Caco-2 (cell line): ENCODE data around the gene MAGI1. TPM values are rescaled to one million over a fixed set of nuclear protein-coding genes. Genes with fewer than 3 reads are reported as not detected.

Experiments
- BruUV-seq: library from RNA; stranded (reverse); fragments of 400-500 nt; replicated peaks from 2 replicates; lab custom pipeline; 2021; lab: Mats Ljungman, UMichigan
- CTCF ChIA-PET: fragments of 300-600 bp; sonication (Branson Sonifier 250); formaldehyde crosslinking; loops from one replicate; lab custom pipeline; 2022; ENCODE audit warnings: antibody characterized with exemption; lab: Charles Lee
- POLR2A ChIA-PET: fragments of 300-600 bp; sonication (Branson Sonifier 250); formaldehyde crosslinking; loops from one replicate; lab custom pipeline; 2022; ENCODE audit warnings: antibody characterized with exemption; lab: Charles Lee
- DNase-seq, 2 experiments: peaks; one replicate each; pipeline versions ENCODE4 v3.0.0 to v3.0.0-alpha.2; 2020 to 2022
- H3K27me3 ChIP-seq: replicated peaks from 2 replicates; pipeline ENCODE4 v1.6.0; 2011; ENCODE audit warnings: low read length; ENCODE audit not compliant: control insufficient read depth, insufficient read depth
- H3K36me3 ChIP-seq: 2 replicates; pipeline ENCODE4 v1.5.1; 2011; ENCODE audit warnings: low read length; ENCODE audit not compliant: control insufficient read depth, insufficient read depth
- H3K4me1 ChIP-seq: fragments of 250-450 bp; sonication (Bioruptor Pico); 2 replicates; pipeline ENCODE4 v1.5.1; 2020; ENCODE audit warnings: mild to moderate bottlenecking
- H3K4me3 ChIP-seq: 2 replicates; pipeline ENCODE4 v1.5.1; 2011; ENCODE audit warnings: low read depth, mild to moderate bottlenecking, control low read depth, low read length
- H3K9me3 ChIP-seq: fragments of 250-450 bp; sonication (Bioruptor Pico); 2 replicates; pipeline ENCODE4 v1.5.1; 2020; ENCODE audit warnings: mild to moderate bottlenecking, moderate library complexity
- H3K27ac Mint-ChIP-seq: one replicate; pipeline ENCODE4 v1.8.0; 2022; ENCODE audit warnings: mixed read lengths; ENCODE audit not compliant: unreplicated experiment
- H3K27me3 Mint-ChIP-seq: one replicate; pipeline ENCODE4 v1.8.0; 2022; ENCODE audit warnings: mixed read lengths; ENCODE audit not compliant: insufficient read depth, unreplicated experiment
- H3K36me3 Mint-ChIP-seq: one replicate; pipeline ENCODE4 v1.8.0; 2022; ENCODE audit warnings: mild to moderate bottlenecking, mixed read lengths; ENCODE audit not compliant: insufficient read depth, unreplicated experiment
- H3K4me1 Mint-ChIP-seq: one replicate; pipeline ENCODE4 v1.8.0; 2022; ENCODE audit warnings: low read depth, mixed read lengths; ENCODE audit not compliant: unreplicated experiment
- H3K4me3 Mint-ChIP-seq: one replicate; pipeline ENCODE4 v1.8.0; 2022; ENCODE audit warnings: mild to moderate bottlenecking, moderate library complexity, mixed read lengths; ENCODE audit not compliant: unreplicated experiment
- H3K9me3 Mint-ChIP-seq: one replicate; pipeline ENCODE4 v1.8.0; 2022; ENCODE audit warnings: mixed read lengths; ENCODE audit not compliant: unreplicated experiment
- CTCF ChIP-seq, 2 experiments: fragments of 200-600 bp in 1 of 2; IDR thresholded peaks; 1 replicate in 1 of 2; 2 replicates in 1 of 2; pipeline versions ENCODE4 v1.5.1 to v1.8.0; 2011 to 2022; ENCODE audit warnings: antibody characterized with exemption in 1 of 2, control low read depth in 1 of 2, inconsistent platforms in 1 of 2, low read depth in 1 of 2, low read length in 1 of 2, mild to moderate bottlenecking in 1 of 2, moderate library complexity in 1 of 2; ENCODE audit not compliant: insufficient read depth in 1 of 2, severe bottlenecking in 1 of 2, unreplicated experiment in 1 of 2
- intact Hi-C: fragments of 100-400 bp; cut with micrococcal nuclease; formaldehyde crosslinking; loops from one replicate; pipeline ENCODE4 v1.10.0; 2022; ENCODE audit not compliant: unreplicated experiment
- total RNA-seq: library from RNA; stranded (reverse); gene quantifications from 2 replicates; pipeline ENCODE4 v1.2.3, GENCODE V29; 2022

Gene MAGI1
- total RNA-seq, 1 experiment from 2014 or later = 64.9 TPM

DNA sequence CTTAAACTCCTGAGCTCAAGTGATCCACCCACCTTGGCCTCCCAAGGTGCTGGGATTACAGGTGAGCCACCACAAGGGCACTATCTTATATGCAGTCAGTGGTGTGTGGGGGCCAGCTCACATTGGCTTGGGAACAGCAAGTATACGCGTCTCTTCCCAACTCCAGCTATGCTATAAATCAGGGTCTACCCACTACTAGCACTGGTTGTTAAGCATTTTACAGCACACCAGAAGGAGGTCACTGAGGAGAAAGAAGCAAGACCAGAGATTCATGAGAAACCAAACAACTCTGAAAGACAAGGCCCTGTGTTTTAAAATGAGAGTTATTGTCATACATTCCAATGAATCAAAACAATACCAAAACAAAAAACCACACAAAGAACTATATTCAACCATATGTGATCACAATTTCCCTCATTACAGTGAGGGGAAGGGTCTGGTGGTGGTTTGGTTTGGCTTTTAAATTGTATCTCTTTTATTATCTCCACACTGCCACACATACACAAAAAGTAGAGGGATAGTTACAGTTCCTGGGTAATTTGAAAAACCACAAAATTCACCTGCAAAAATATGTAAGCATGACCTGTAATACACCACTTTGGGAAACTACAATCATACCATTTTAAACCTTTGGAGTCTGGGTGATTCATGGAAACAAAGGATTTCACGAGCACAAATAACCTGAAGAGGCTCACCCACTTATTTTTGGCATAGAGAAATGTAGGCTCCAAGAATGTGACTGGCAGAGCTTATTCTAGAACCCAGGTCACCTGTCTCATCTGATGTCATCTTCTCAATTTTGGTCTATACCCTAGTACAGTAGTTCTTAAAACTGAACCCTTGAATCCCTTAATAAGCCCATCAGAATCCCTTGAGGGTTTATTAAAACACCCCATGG is 5.2 kb downstream of the MAGI1 start:
- POLR2A ChIA-PET = no interaction called here
- H3K27ac Mint-ChIP-seq = no peak overlapping the region

DNA sequence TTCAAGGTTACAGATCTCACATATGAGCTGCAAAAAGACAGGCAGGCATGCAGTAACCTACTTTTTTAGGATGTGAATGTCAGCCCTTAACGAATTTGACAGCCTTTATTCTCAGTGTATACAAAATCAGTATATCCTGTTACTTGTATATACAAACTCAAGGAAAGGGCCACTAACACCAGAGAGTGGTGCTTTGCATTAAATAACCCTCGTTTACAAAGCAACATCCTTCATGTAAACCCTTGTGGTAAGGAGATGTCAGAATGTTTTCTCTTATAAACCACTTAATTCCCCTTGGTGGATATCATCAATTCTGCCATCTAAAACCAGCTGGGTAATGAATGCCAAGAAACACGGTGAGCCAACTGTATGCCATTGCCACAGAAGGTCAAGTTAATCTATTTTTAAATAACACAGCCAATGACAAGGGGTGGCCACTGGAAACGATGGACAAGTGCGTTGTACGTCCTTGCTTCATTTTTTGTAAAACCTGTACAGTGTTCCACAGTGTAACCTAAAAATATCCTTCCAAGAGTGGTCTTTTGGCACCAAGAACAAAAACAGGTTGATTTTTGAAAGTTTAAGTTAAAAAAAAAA is 7.5 kb downstream of the MAGI1 start:
- Mint-ChIP-seq H3K27ac (no peak overlapping the region), H3K36me3 (peaks cover 9% of the 10 kb centered on the region), H3K9me3 (no peaks in the 10 kb centered on the region), H3K4me3 (no peak overlapping the region), H3K27me3 (no peaks in the 10 kb centered on the region), H3K4me1 (peaks cover 13% of the 10 kb centered on the region)
- Histone ChIP-seq H3K27me3 (no peaks in the 10 kb centered on the region), H3K4me3 (no peak overlapping the region), H3K4me1 (peaks cover 4% of the 10 kb centered on the region; the same call in 1 of the 2 replicates), H3K36me3 (no peaks in the 10 kb centered on the region), H3K9me3 (no peaks in the 10 kb centered on the region)
- intact Hi-C loops = loop anchor here (10.0 kb wide), 1 partner anchor 246 kb away; no protein-coding TSS in a partner anchor
- CTCF ChIA-PET = no interaction called here
- POLR2A ChIA-PET = no interaction called here
- no peak for TF ChIP-seq CTCF (IDR thresholded peaks at IDR 0.05; ENCODE audit: insufficient read depth in 1 of 2, low read depth in 1 of 2, low read length in 1 of 2, severe bottlenecking in 1 of 2, unreplicated experiment in 1 of 2)
- no TSS peak for BruUV-seq
- DNase-seq = no peak

More for the DNA sequence above, 5.2 kb downstream of the MAGI1 start:
- no peaks in the 10 kb centered on the region for H3K27me3 Mint-ChIP-seq
- Histone ChIP-seq H3K27me3 (no peaks in the 10 kb centered on the region), H3K9me3 (no peaks in the 10 kb centered on the region), H3K4me1 (peaks cover 4% of the 10 kb centered on the region; the same call in 1 of the 2 replicates), H3K36me3 (no peaks in the 10 kb centered on the region), H3K4me3 (no peak overlapping the region)
- H3K9me3 Mint-ChIP-seq = no peaks in the 10 kb centered on the region
- intact Hi-C loops = loop anchor here (10.0 kb wide), 1 partner anchor 249 kb away; no protein-coding TSS in a partner anchor
- peaks cover 24% of the 10 kb centered on the region for H3K36me3 Mint-ChIP-seq
- DNase-seq = no peak
- BruUV-seq = no TSS peak
- peaks cover 13% of the 10 kb centered on the region for H3K4me1 Mint-ChIP-seq
- no peak for TF ChIP-seq CTCF (IDR thresholded peaks at IDR 0.05; ENCODE audit: insufficient read depth in 1 of 2, low read depth in 1 of 2, low read length in 1 of 2, severe bottlenecking in 1 of 2, unreplicated experiment in 1 of 2)
- CTCF ChIA-PET = interaction anchor here (0.9 kb wide), 1 partner anchor 22 kb away, joined by 3 read pairs; no protein-coding TSS in a partner anchor
- H3K4me3 Mint-ChIP-seq = no peak overlapping the region

DNA sequence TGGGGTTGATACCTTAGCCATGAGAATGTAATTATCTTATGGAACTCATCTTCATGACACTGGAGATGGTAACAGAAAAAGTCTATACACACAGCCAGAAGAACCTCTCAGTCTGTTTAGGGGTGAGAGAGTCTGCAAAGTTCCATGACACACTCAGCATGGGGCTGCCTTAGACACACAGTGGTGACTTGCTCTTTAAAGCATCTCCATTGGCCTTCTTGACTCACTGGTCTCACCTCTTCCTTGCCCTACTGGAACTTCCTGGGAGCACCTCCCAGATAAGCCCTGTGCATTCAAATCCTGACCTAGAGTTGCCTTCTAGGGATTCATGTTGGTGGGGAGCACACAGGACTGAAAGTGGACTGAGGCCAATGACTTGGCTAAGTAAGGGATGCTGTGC is 9.3 kb downstream of the MAGI1 start:
- DNase-seq = no peak
- Mint-ChIP-seq H3K4me1 (no peaks in the 10 kb centered on the region), H3K27ac (no peak overlapping the region), H3K4me3 (no peak overlapping the region), H3K9me3 (no peaks in the 10 kb centered on the region), H3K36me3 (peaks cover 9% of the 10 kb centered on the region), H3K27me3 (no peaks in the 10 kb centered on the region)
- intact Hi-C loops = no loop called here
- no peaks in the 10 kb centered on the region for H3K9me3 ChIP-seq
- BruUV-seq = no TSS peak
- no peak overlapping the region for H3K4me3 ChIP-seq
- peaks cover 2% of the 10 kb centered on the region; the same call in 1 of the 2 replicates for H3K4me1 ChIP-seq
- no peaks in the 10 kb centered on the region for H3K36me3 ChIP-seq
- ChIA-PET POLR2A (no interaction called here), CTCF (no interaction called here)
- no peaks in the 10 kb centered on the region for H3K27me3 ChIP-seq
- no peak for TF ChIP-seq CTCF (IDR thresholded peaks at IDR 0.05; ENCODE audit: insufficient read depth in 1 of 2, low read depth in 1 of 2, low read length in 1 of 2, severe bottlenecking in 1 of 2, unreplicated experiment in 1 of 2)
